SK-N-SH (cell line): ENCODE measurements around the gene CTBS. TPM values are rescaled to one million over a fixed set of nuclear protein-coding genes. Genes with fewer than 3 reads are reported as not detected.

Experiments used
- CTCF ChIA-PET: fragments of 300-600, 350-600 bp; formaldehyde crosslinking; extraction: SDS; loops from one replicate; lab custom pipeline; 2021; lab: Yijun Ruan, JAX
- POLR2A ChIA-PET: fragments of 350-600 bp; sonication (Branson Sonifier 250); formaldehyde crosslinking; extraction: SDS; loops from one replicate; lab custom pipeline; 2020; ENCODE audit warnings: antibody characterized with exemption, inconsistent platforms; lab: Yijun Ruan, JAX
- DNase-seq: peaks from one replicate; pipeline ENCODE4 v3.0.0; 2012
- H2AFZ ChIP-seq: fragments of 200-600 bp; sonication (generic); 2 replicates; pipeline ENCODE4 v1.8.1; 2016; ENCODE audit warnings: antibody characterized with exemption, mild to moderate bottlenecking, low read depth
- H3F3A ChIP-seq: fragments of 200-600 bp; sonication (generic); replicated peaks from 2 replicates; pipeline ENCODE3; 2016; ENCODE audit warnings: antibody characterized with exemption, mild to moderate bottlenecking; ENCODE audit not compliant: insufficient read depth
- H3K27ac ChIP-seq, 2 experiments: fragments of 200-500 bp in 1 of 2; fragments of 200-600 bp in 1 of 2; sonication (Bioruptor generic) in 1 of 2; sonication (generic), shearing (Covaris generic) in 1 of 2; 2 replicates each; pipeline versions ENCODE4 v1.5.1 to v1.6.1; 2014 to 2016; ENCODE audit warnings: low read depth in 2 of 2, inconsistent platforms in 1 of 2, low read length in 1 of 2, mild to moderate bottlenecking in 1 of 2, mixed read lengths in 1 of 2
- H3K27me3 ChIP-seq: fragments of 200-600 bp; sonication (generic), shearing (Covaris generic); 2 replicates; pipeline ENCODE4 v1.6.1; 2016; ENCODE audit warnings: mixed run types; ENCODE audit not compliant: insufficient read depth
- H3K36me3 ChIP-seq, 2 experiments: fragments of 200-500 bp in 1 of 2; fragments of 200-600 bp in 1 of 2; sonication (Bioruptor generic) in 1 of 2; sonication (generic) in 1 of 2; replicated peaks in 1 of 2; 2 replicates each; pipeline versions ENCODE3 to v1.5.1; 2014 to 2016; ENCODE audit warnings: low read length in 1 of 2, mild to moderate bottlenecking in 1 of 2; ENCODE audit not compliant: insufficient read depth in 2 of 2, control insufficient read depth in 1 of 2
- H3K4me1 ChIP-seq, 2 experiments: fragments of 200-500 bp in 1 of 2; fragments of 200-600 bp in 1 of 2; sonication (Bioruptor generic) in 1 of 2; sonication (generic), shearing (Covaris generic) in 1 of 2; 2 replicates each; pipeline versions ENCODE4 v1.5.1 to v1.6.1; 2014 to 2016; ENCODE audit warnings: low read depth in 1 of 2, low read length in 1 of 2, mixed run types in 1 of 2; ENCODE audit not compliant: insufficient read depth in 2 of 2, control insufficient read depth in 1 of 2
- H3K4me2 ChIP-seq: fragments of 200-600 bp; sonication (generic), shearing (Covaris generic); 2 replicates; pipeline ENCODE4 v1.6.1; 2017; ENCODE audit warnings: mixed run types
- H3K4me3 ChIP-seq, 2 experiments: fragments of 200-500 bp in 1 of 2; fragments of 200-600 bp in 1 of 2; sonication (Bioruptor generic) in 1 of 2; sonication (generic), shearing (Covaris generic) in 1 of 2; 2 replicates each; pipeline versions ENCODE4 v1.5.1 to v1.8.1; 2014 to 2016; ENCODE audit warnings: low read depth in 2 of 2, inconsistent platforms in 1 of 2, low read length in 1 of 2, mild to moderate bottlenecking in 1 of 2, mixed read lengths in 1 of 2, moderate library complexity in 1 of 2
- H3K79me2 ChIP-seq: fragments of 200-600 bp; sonication (generic); 2 replicates; pipeline ENCODE4 v1.8.1; 2017; ENCODE audit warnings: mild to moderate bottlenecking; ENCODE audit not compliant: insufficient read depth
- H3K9ac ChIP-seq: fragments of 200-600 bp; sonication (generic); 2 replicates; pipeline ENCODE4 v1.6.1; 2017; ENCODE audit warnings: mixed run types
- H3K9me2 ChIP-seq: fragments of 200-600 bp; sonication (generic); 2 replicates; pipeline ENCODE4 v1.6.1; 2017; ENCODE audit warnings: mixed run types
- H3K9me3 ChIP-seq: fragments of 200-600 bp; sonication (generic); 2 replicates; pipeline ENCODE4 v1.6.1; 2017; ENCODE audit warnings: mixed run types, mild to moderate bottlenecking, moderate library complexity
- H4K20me1 ChIP-seq: fragments of 200-600 bp; sonication (generic); 2 replicates; pipeline ENCODE4 v1.6.1; 2017; ENCODE audit warnings: mild to moderate bottlenecking, mixed run types; ENCODE audit not compliant: insufficient read depth
- CTCF ChIP-seq: fragments of 200-600 bp; sonication (generic); IDR thresholded peaks from 2 replicates; pipeline ENCODE4 v1.6.1; 2017; ENCODE audit warnings: antibody characterized with exemption, mild to moderate bottlenecking, moderate library complexity
- ELF1 ChIP-seq: IDR thresholded peaks from 2 replicates; pipeline ENCODE4 v1.4.0; 2012
- EZH2phosphoT487 ChIP-seq: fragments of 200-600 bp; sonication (generic); IDR thresholded peaks from 2 replicates; pipeline ENCODE4 v1.6.1; 2017; ENCODE audit warnings: low read depth, mixed run types, mild to moderate bottlenecking, antibody characterized with exemption, moderate library complexity, borderline replicate concordance
- MXI1 ChIP-seq: IDR thresholded peaks from 2 replicates; pipeline ENCODE4 v1.6.1; 2012; ENCODE audit warnings: mild to moderate bottlenecking, low read depth, low read length, improper control_type of control experiment
- POLR2AphosphoS5 ChIP-seq: IDR thresholded peaks from 2 replicates; pipeline ENCODE4 v1.6.1; 2012; ENCODE audit warnings: low read depth, low read length
- SIN3A ChIP-seq: IDR thresholded peaks from 2 replicates; pipeline ENCODE4 v1.6.1; 2012; ENCODE audit warnings: low read depth, mild to moderate bottlenecking, low read length, moderate library complexity, borderline replicate concordance
- TEAD4 ChIP-seq: IDR thresholded peaks from 2 replicates; pipeline ENCODE4 v1.4.0; 2012; ENCODE audit warnings: mild to moderate bottlenecking, borderline replicate concordance; ENCODE audit not compliant: insufficient read depth
- WGBS: methylation state at CpG from one replicate; pipeline ENCODE4 v1.1.6; 2017; ENCODE audit warnings: low lambda C conversion rate; 5-methylcytosine and 5-hydroxymethylcytosine counted together
- polyA plus RNA-seq, 3 experiments: library from polyadenylated mRNA; depleted of rRNA; stranded (reverse); fragments of >200 nt; gene quantifications; 2 replicates each; pipeline ENCODE4 v1.2.3, GENCODE V29; 2012
- TF ChIP-seq, protein P1 (sequence below): fragments of 150-350 bp; IDR thresholded peaks from 2 replicates; pipeline ENCODE4 v1.6.1; 2016; ENCODE audit warnings: mild to moderate bottlenecking, low read depth, low read length
- TF ChIP-seq, protein P2 (sequence below): IDR thresholded peaks from 2 replicates; pipeline ENCODE4 v1.4.0; 2012; ENCODE audit warnings: low read depth, borderline replicate concordance
- TF ChIP-seq, protein P3 (sequence below): IDR thresholded peaks from 2 replicates; pipeline ENCODE4 v1.4.0; 2012; ENCODE audit warnings: low read depth
- TF ChIP-seq, protein P4 (sequence below): IDR thresholded peaks from 2 replicates; pipeline ENCODE4 v1.4.0; 2012; ENCODE audit warnings: low read depth, borderline replicate concordance

The CTBS gene
- polyA plus RNA-seq, 1 of the 3 experiments (the other 2 are of a cell fraction) = 16.6 TPM

DNA sequence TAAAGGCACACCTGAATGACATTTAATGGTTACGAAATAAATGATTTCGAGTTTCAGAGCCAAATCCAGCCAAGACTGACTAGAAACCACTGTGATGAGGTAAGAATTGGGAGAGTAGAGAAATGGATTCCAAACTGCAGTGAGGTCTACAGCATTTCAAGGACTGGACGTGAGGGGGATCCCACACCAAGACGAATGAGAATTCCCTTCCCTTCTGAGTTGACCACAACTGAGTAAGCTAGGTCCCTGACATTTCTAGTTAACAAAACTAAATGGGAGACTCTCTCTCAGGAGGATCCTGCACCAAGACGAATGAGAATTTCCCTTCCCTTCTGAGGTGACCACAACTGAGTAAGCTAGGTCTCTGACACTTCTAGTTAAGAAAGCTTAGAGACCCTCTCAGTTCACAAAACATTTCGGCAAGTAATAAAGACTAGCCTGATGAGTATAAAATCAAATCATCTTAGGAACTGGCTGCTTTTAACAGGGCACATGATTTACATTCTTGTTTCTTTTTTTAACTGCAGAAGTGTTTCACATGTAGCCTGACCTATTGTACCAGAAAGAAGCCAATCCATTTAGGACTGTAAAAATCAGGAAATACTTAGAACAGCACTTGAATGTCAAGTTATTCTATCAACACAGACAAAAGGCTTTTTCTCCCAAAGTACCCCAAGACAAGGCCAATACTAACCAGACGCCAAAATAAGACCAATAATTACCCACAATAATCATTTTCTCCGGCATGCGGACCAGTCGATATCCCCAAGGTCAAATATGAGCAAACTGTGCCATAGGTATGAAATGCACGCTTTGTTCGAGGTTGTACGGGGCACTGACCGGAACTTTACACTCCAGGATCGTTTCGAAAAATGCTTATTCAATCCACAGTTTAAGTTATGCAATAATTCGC is 69.4 kb downstream of the CTBS start:
- Histone ChIP-seq H3K9ac (peak overlapping the region; percentile 93), H3K27me3 (no peaks in the 10 kb centered on the region), H3K27ac (peak overlapping the region; percentile 94 to 99), H3K36me3 (peaks cover 16 to 29% of the 10 kb centered on the region in 2 experiments), H3K9me3 (0 out of 2 replicates have a peak, but pooled peaks cover 8% of the 10 kb centered on the region), H3K4me3 (peak overlapping the region; percentile 71 to 81), H3F3A (peaks cover 3% of the 10 kb centered on the region), H3K79me2 (peaks cover 73% of the 10 kb centered on the region), H3K4me2 (peak overlapping the region; percentile 86), H3K4me1 (peaks cover 8 to 21% of the 10 kb centered on the region in 2 experiments; a peak in 3 of 4 replicates), H2AFZ (no peak overlapping the region), H3K9me2 (no peaks in the 10 kb centered on the region), H4K20me1 (peaks cover 51% of the 10 kb centered on the region)
- CTCF ChIA-PET = interaction anchor here (0.7 to 4.2 kb wide), 8 partner anchors 24 to 440 kb away, joined by 3 to 28 read pairs (median 3); no protein-coding TSS in a partner anchor
- POLR2A ChIA-PET = interaction anchor here (0.7 to 1.9 kb wide), 5 partner anchors 25 to 341 kb away, joined by 3 to 12 read pairs (median 4); partner anchors contain the start of gene CTBS
- peak; percentile 19; the same call in 1 of the 2 replicates for TF ChIP-seq MXI1
- no peak for TF ChIP-seq ELF1
- TF ChIP-seq, protein P1, sequence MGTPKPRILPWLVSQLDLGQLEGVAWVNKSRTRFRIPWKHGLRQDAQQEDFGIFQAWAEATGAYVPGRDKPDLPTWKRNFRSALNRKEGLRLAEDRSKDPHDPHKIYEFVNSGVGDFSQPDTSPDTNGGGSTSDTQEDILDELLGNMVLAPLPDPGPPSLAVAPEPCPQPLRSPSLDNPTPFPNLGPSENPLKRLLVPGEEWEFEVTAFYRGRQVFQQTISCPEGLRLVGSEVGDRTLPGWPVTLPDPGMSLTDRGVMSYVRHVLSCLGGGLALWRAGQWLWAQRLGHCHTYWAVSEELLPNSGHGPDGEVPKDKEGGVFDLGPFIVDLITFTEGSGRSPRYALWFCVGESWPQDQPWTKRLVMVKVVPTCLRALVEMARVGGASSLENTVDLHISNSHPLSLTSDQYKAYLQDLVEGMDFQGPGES = no peak
- TF ChIP-seq CTCF = peak; percentile 29; the same call in 1 of the 2 replicates
- 0 out of 2 replicates have a peak, but pooled peaks have one; percentile 42 for TF ChIP-seq SIN3A
- 7% methylated on average over 17 of the region's 17 CpGs for WGBS
- peak; percentile 23 for DNase-seq

GRCh38 chr1:84502927-84503326 is 71.3 kb downstream of the CTBS start:
- H3K79me2 ChIP-seq = peaks cover 87% of the 10 kb centered on the region
- no peak overlapping the region for H2AFZ ChIP-seq
- CTCF ChIA-PET = interaction anchor here (4.2 kb wide), 1 partner anchor 118 kb away, joined by 28 read pairs; no protein-coding TSS in a partner anchor
- peaks cover 62% of the 10 kb centered on the region for H4K20me1 ChIP-seq
- H3K27me3 ChIP-seq = no peaks in the 10 kb centered on the region
- TF ChIP-seq, protein P2, sequence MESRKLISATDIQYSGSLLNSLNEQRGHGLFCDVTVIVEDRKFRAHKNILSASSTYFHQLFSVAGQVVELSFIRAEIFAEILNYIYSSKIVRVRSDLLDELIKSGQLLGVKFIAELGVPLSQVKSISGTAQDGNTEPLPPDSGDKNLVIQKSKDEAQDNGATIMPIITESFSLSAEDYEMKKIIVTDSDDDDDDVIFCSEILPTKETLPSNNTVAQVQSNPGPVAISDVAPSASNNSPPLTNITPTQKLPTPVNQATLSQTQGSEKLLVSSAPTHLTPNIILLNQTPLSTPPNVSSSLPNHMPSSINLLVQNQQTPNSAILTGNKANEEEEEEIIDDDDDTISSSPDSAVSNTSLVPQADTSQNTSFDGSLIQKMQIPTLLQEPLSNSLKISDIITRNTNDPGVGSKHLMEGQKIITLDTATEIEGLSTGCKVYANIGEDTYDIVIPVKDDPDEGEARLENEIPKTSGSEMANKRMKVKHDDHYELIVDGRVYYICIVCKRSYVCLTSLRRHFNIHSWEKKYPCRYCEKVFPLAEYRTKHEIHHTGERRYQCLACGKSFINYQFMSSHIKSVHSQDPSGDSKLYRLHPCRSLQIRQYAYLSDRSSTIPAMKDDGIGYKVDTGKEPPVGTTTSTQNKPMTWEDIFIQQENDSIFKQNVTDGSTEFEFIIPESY = no peak
- TF ChIP-seq, protein P3, sequence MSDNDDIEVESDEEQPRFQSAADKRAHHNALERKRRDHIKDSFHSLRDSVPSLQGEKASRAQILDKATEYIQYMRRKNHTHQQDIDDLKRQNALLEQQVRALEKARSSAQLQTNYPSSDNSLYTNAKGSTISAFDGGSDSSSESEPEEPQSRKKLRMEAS = no peak
- TF ChIP-seq EZH2phosphoT487 (no peak), POLR2AphosphoS5 (no peak), MXI1 (peak; percentile 41; the same call in 1 of the 2 replicates), TEAD4 (no peak)
- TF ChIP-seq, protein P4, sequence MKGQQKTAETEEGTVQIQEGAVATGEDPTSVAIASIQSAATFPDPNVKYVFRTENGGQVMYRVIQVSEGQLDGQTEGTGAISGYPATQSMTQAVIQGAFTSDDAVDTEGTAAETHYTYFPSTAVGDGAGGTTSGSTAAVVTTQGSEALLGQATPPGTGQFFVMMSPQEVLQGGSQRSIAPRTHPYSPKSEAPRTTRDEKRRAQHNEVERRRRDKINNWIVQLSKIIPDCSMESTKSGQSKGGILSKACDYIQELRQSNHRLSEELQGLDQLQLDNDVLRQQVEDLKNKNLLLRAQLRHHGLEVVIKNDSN = 0 out of 2 replicates have a peak, but pooled peaks have one; percentile 41
- no peak overlapping the region for H3K9ac ChIP-seq
- H3K4me3 ChIP-seq = 0 out of 4 replicates have a peak overlapping the region, but pooled peaks of 1 of the 2 experiments have one; percentile 10
- no peaks in the 10 kb centered on the region for H3K9me2 ChIP-seq
- peaks cover 7% of the 10 kb centered on the region for H3F3A ChIP-seq
- no peak for DNase-seq
- POLR2A ChIA-PET = no interaction called here
- peak overlapping the region; percentile 86 for H3K4me2 ChIP-seq
- H3K9me3 ChIP-seq = no peaks in the 10 kb centered on the region
- H3K4me1 ChIP-seq = peaks cover 8 to 21% of the 10 kb centered on the region in 2 experiments; a peak in 3 of 4 replicates
- WGBS = 49% methylated on average over 5 of the region's 5 CpGs
- H3K36me3 ChIP-seq = peaks cover 35 to 41% of the 10 kb centered on the region in 2 experiments
- peak overlapping the region in 1 of 2 experiments; percentile 11; a peak in 1 of 4 replicates for H3K27ac ChIP-seq
